Measurements from ENCODE around the gene FRAS1. TPM values are rescaled to one million over a fixed set of nuclear protein-coding genes. Genes with fewer than 3 reads are reported as not detected.

FRAS1 gene
- total RNA-seq, 4 donors from 2014 or later, result 3.4 to 11.7 (median 4.2) TPM

DNA sequence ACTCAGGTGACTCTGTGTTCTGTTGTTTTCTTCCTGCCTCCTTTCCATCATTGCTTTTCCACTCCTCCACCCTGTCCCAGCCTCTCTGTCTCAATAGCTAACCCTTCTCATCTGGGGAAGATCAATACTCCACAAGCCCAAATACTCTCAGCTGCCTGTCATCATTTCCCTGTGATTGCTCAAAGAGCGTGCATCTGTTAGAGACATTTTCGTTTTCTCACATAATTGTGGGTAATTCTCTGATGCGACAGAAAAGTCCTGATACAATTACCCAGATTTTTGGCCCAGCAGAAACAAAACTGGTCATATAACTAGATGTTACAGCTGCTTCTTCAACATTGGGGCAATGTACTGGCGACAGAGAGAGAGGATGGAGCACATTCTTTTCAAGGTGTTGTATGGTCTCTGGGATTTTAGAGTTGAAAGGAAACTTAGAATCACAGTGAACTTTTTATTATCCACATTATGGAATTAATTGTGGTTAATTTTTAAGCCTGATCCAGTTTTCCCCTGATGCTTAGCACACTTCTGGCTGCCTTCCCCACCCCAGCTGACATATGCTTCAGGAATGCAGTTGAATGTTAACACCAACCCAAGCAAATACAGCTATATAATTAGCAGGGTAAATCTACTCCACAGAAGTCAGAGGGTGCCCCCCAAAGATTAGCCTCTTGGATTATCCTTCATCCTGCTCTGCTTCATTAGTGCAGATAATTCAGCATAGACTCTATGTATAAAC lies 323.0 kb downstream of the FRAS1 start:
- ATAC-seq, result no peak
- TF ChIP-seq POLR2AphosphoS5 (IDR thresholded peaks at IDR 0.05) (no peak), EP300 (IDR thresholded peaks at IDR 0.05) (no peak), POLR2A (IDR thresholded peaks at IDR 0.05) (no peak)
- TF ChIP-seq, protein P1, sequence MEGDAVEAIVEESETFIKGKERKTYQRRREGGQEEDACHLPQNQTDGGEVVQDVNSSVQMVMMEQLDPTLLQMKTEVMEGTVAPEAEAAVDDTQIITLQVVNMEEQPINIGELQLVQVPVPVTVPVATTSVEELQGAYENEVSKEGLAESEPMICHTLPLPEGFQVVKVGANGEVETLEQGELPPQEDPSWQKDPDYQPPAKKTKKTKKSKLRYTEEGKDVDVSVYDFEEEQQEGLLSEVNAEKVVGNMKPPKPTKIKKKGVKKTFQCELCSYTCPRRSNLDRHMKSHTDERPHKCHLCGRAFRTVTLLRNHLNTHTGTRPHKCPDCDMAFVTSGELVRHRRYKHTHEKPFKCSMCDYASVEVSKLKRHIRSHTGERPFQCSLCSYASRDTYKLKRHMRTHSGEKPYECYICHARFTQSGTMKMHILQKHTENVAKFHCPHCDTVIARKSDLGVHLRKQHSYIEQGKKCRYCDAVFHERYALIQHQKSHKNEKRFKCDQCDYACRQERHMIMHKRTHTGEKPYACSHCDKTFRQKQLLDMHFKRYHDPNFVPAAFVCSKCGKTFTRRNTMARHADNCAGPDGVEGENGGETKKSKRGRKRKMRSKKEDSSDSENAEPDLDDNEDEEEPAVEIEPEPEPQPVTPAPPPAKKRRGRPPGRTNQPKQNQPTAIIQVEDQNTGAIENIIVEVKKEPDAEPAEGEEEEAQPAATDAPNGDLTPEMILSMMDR (IDR thresholded peaks at IDR 0.05), result no peak
- 92 to 95% methylated on average over 2 to 3 of the region's 4 CpGs for WGBS, 2 donors (ENCODE audit: low coverage in 1 of 2)
- Histone ChIP-seq H3K4me3 (no peak overlapping the region), H3K4me1 (no peaks in the 10 kb centered on the region), H3K9me3 (no peaks in the 10 kb centered on the region), H3K36me3 (no peaks in the 10 kb centered on the region), H3K27ac (no peak overlapping the region), H3K27me3 (no peaks in the 10 kb centered on the region)

DNA sequence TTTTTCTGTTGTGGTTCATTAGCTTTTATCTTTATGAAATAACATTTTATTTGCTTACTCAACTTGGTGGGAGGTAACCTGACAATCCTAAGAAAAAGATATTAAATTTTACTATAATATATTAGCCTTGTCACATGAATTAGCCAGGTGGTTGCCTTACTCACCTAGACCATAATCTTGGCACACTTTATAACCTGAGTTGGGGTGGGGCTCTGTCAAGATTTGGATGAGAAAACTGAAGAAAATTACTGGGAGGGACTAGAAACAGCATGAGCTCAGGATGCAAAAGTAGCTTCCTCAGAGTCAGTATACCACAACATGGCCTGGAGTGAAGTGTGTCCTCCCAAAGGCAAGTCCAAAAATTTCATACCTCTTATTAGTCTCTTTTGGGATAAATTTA lies 329.6 kb downstream of the FRAS1 start:
- ATAC-seq, result no peak
- Histone ChIP-seq H3K4me1 (no peaks in the 10 kb centered on the region), H3K9me3 (no peaks in the 10 kb centered on the region), H3K36me3 (peaks cover 0 to 6% of the 10 kb centered on the region in 2 donors), H3K4me3 (no peak overlapping the region), H3K27me3 (no peaks in the 10 kb centered on the region), H3K27ac (no peak overlapping the region)
- TF ChIP-seq POLR2AphosphoS5 (IDR thresholded peaks at IDR 0.05), result no peak
- TF ChIP-seq EP300 (IDR thresholded peaks at IDR 0.05), result no peak
- no peak for TF ChIP-seq POLR2A (IDR thresholded peaks at IDR 0.05)
- TF ChIP-seq, protein P1 (IDR thresholded peaks at IDR 0.05), result no peak

DNA sequence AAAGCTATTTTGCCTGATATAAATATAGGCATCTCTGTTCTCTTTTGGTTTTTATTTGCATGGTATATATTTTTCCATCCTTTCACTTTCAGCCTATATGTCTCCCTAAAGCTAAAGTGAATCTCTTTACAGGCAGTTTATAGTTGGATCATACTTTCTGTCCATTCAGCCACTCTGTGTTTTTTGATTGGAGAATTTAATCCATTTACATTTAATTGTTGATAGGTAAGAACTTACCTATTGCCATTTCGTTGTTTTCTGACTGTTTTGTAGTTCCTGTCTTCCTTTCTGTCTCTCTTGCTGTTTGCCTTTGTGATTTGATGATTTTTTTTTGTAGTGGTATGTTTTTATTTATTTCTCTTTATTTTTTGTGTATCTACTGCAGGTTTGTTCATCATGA lies 338.5 kb downstream of the FRAS1 start:
- Histone ChIP-seq H3K27me3 (no peaks in the 10 kb centered on the region), H3K27ac (no peak overlapping the region), H3K4me3 (no peak overlapping the region), H3K9me3 (peaks cover 0 to 24% (median 0%) of the 10 kb centered on the region in 3 donors), H3K36me3 (no peaks in the 10 kb centered on the region), H3K4me1 (no peaks in the 10 kb centered on the region)
- TF ChIP-seq, protein P1 (IDR thresholded peaks at IDR 0.05), result no peak
- no peak for TF ChIP-seq POLR2AphosphoS5 (IDR thresholded peaks at IDR 0.05)
- TF ChIP-seq POLR2A (IDR thresholded peaks at IDR 0.05), result no peak
- TF ChIP-seq EP300 (IDR thresholded peaks at IDR 0.05), result no peak
- no peak for ATAC-seq
- 92% methylated on average over 1 of the region's 1 CpG; no CpG with 5 or more reads in 1 of the 2 donors for WGBS, 2 donors (ENCODE audit: low coverage in 1 of 2)

DNA sequence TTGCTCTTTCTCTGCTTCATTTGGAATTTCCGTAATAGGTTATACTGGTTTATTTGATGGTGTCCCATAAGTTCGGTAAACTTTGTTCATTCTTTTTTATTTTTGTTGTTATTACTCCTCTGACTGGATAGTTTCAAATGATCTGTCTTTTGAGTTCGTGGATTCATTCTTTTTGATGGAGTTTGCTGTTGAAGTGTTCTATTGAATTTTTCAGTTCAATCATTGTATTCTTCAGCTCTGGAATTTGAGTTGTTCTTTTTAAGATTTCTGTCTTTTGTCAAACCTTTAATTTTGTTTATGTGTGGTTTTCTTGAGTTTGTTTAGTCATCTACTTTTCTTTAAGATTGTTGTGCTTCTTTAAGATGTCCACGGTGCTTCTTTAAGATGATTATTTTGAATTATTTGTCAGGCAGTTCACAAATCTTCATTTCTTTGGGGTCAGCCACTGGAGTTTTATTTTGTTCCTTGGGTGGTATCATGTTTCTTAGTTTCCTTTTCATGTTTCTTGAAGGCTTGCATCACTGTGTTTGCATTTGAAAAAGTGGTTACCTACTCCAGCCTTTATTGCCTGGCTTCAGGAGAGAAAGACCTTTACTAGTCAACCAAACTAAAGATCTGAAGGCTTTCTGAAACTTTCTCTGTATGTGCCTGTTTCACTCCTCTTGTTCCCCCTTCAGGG lies 339.6 kb downstream of the FRAS1 start:
- ATAC-seq, result no peak
- Histone ChIP-seq H3K4me1 (no peaks in the 10 kb centered on the region), H3K27ac (no peak overlapping the region), H3K27me3 (no peaks in the 10 kb centered on the region), H3K36me3 (no peaks in the 10 kb centered on the region), H3K9me3 (peaks cover 0 to 24% (median 0%) of the 10 kb centered on the region in 3 donors), H3K4me3 (no peak overlapping the region)
- 83 to 92% methylated on average over 4 of the region's 4 CpGs for WGBS, 2 donors (ENCODE audit: low coverage in 1 of 2)
- TF ChIP-seq POLR2A (IDR thresholded peaks at IDR 0.05), result no peak
- no peak for TF ChIP-seq EP300 (IDR thresholded peaks at IDR 0.05)
- TF ChIP-seq, protein P1 (IDR thresholded peaks at IDR 0.05), result no peak
- TF ChIP-seq POLR2AphosphoS5 (IDR thresholded peaks at IDR 0.05), result no peak

DNA sequence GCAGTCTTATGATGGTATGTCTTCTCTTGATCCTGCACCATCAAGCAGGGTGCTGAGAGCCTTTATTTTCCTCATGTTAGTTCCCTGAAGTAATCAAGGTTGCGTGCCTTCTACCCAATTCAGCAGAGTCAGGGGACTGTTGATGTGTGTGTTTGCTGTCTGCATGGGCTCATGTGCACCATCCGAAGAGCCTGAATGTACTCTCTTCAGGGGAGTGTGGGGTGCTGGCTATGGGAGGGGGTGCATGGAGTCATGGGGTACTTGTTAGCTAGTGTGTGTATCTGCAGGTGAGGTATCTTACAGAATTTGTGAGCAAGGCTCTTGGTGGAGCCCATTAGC lies 340.1 kb downstream of the FRAS1 start:
- Histone ChIP-seq H3K4me3 (no peak overlapping the region), H3K36me3 (no peaks in the 10 kb centered on the region), H3K27ac (no peak overlapping the region), H3K27me3 (no peaks in the 10 kb centered on the region), H3K9me3 (peaks cover 0 to 24% (median 0%) of the 10 kb centered on the region in 3 donors), H3K4me1 (no peaks in the 10 kb centered on the region)
- ATAC-seq, result no peak
- TF ChIP-seq POLR2A (IDR thresholded peaks at IDR 0.05), result no peak
- no peak for TF ChIP-seq POLR2AphosphoS5 (IDR thresholded peaks at IDR 0.05)
- TF ChIP-seq, protein P1 (IDR thresholded peaks at IDR 0.05), result no peak
- no peak for TF ChIP-seq EP300 (IDR thresholded peaks at IDR 0.05)
- 100% methylated on average over 1 of the region's 2 CpGs; no CpG with 5 or more reads in 1 of the 2 donors for WGBS, 2 donors (ENCODE audit: low coverage in 1 of 2)
